ENCODE results near the gene ACSL4. TPM values are rescaled to one million over a fixed set of nuclear protein-coding genes. Genes with fewer than 3 reads are reported as not detected.

The ACSL4 gene
- total and polyA plus RNA-seq, 9 of the 15 experiments (the other 6 are each of a cell fraction or from before 2014, with no cell fraction given): 9.8 to 35.1 (median 25.5) TPM

DNA sequence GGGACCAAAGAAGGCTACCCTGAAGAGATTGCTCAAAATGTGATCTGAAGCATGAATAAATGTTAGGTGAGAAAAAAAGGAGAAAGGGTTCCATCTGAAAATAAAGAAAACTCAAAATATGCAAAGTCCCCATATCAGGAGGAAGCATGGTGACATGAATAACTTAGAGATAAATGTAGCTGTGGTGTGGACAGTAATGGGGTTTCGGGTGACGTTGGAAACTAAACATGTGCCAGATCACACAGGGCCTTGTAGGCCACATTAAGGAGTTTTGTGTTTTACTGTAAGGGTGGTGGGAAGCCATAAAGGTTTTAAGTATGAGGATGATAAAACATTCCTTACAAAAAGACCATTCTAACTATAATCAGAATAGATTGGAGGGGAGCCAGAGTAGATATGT is 40.3 kb upstream of the ACSL4 start (continued):
- TF ChIP-seq, protein P1, sequence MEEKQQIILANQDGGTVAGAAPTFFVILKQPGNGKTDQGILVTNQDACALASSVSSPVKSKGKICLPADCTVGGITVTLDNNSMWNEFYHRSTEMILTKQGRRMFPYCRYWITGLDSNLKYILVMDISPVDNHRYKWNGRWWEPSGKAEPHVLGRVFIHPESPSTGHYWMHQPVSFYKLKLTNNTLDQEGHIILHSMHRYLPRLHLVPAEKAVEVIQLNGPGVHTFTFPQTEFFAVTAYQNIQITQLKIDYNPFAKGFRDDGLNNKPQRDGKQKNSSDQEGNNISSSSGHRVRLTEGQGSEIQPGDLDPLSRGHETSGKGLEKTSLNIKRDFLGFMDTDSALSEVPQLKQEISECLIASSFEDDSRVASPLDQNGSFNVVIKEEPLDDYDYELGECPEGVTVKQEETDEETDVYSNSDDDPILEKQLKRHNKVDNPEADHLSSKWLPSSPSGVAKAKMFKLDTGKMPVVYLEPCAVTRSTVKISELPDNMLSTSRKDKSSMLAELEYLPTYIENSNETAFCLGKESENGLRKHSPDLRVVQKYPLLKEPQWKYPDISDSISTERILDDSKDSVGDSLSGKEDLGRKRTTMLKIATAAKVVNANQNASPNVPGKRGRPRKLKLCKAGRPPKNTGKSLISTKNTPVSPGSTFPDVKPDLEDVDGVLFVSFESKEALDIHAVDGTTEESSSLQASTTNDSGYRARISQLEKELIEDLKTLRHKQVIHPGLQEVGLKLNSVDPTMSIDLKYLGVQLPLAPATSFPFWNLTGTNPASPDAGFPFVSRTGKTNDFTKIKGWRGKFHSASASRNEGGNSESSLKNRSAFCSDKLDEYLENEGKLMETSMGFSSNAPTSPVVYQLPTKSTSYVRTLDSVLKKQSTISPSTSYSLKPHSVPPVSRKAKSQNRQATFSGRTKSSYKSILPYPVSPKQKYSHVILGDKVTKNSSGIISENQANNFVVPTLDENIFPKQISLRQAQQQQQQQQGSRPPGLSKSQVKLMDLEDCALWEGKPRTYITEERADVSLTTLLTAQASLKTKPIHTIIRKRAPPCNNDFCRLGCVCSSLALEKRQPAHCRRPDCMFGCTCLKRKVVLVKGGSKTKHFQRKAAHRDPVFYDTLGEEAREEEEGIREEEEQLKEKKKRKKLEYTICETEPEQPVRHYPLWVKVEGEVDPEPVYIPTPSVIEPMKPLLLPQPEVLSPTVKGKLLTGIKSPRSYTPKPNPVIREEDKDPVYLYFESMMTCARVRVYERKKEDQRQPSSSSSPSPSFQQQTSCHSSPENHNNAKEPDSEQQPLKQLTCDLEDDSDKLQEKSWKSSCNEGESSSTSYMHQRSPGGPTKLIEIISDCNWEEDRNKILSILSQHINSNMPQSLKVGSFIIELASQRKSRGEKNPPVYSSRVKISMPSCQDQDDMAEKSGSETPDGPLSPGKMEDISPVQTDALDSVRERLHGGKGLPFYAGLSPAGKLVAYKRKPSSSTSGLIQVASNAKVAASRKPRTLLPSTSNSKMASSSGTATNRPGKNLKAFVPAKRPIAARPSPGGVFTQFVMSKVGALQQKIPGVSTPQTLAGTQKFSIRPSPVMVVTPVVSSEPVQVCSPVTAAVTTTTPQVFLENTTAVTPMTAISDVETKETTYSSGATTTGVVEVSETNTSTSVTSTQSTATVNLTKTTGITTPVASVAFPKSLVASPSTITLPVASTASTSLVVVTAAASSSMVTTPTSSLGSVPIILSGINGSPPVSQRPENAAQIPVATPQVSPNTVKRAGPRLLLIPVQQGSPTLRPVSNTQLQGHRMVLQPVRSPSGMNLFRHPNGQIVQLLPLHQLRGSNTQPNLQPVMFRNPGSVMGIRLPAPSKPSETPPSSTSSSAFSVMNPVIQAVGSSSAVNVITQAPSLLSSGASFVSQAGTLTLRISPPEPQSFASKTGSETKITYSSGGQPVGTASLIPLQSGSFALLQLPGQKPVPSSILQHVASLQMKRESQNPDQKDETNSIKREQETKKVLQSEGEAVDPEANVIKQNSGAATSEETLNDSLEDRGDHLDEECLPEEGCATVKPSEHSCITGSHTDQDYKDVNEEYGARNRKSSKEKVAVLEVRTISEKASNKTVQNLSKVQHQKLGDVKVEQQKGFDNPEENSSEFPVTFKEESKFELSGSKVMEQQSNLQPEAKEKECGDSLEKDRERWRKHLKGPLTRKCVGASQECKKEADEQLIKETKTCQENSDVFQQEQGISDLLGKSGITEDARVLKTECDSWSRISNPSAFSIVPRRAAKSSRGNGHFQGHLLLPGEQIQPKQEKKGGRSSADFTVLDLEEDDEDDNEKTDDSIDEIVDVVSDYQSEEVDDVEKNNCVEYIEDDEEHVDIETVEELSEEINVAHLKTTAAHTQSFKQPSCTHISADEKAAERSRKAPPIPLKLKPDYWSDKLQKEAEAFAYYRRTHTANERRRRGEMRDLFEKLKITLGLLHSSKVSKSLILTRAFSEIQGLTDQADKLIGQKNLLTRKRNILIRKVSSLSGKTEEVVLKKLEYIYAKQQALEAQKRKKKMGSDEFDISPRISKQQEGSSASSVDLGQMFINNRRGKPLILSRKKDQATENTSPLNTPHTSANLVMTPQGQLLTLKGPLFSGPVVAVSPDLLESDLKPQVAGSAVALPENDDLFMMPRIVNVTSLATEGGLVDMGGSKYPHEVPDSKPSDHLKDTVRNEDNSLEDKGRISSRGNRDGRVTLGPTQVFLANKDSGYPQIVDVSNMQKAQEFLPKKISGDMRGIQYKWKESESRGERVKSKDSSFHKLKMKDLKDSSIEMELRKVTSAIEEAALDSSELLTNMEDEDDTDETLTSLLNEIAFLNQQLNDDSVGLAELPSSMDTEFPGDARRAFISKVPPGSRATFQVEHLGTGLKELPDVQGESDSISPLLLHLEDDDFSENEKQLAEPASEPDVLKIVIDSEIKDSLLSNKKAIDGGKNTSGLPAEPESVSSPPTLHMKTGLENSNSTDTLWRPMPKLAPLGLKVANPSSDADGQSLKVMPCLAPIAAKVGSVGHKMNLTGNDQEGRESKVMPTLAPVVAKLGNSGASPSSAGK (IDR thresholded peaks at IDR 0.05): peak; percentile 36
- no peak for TF ChIP-seq HIVEP1 (CRISPR knock-in tag; IDR thresholded peaks at IDR 0.05)
- TF ChIP-seq ZFX (CRISPR knock-in tag; IDR thresholded peaks at IDR 0.05): peak; percentile 36; the same call in 1 of the 2 replicates
- TF ChIP-seq, protein P2, sequence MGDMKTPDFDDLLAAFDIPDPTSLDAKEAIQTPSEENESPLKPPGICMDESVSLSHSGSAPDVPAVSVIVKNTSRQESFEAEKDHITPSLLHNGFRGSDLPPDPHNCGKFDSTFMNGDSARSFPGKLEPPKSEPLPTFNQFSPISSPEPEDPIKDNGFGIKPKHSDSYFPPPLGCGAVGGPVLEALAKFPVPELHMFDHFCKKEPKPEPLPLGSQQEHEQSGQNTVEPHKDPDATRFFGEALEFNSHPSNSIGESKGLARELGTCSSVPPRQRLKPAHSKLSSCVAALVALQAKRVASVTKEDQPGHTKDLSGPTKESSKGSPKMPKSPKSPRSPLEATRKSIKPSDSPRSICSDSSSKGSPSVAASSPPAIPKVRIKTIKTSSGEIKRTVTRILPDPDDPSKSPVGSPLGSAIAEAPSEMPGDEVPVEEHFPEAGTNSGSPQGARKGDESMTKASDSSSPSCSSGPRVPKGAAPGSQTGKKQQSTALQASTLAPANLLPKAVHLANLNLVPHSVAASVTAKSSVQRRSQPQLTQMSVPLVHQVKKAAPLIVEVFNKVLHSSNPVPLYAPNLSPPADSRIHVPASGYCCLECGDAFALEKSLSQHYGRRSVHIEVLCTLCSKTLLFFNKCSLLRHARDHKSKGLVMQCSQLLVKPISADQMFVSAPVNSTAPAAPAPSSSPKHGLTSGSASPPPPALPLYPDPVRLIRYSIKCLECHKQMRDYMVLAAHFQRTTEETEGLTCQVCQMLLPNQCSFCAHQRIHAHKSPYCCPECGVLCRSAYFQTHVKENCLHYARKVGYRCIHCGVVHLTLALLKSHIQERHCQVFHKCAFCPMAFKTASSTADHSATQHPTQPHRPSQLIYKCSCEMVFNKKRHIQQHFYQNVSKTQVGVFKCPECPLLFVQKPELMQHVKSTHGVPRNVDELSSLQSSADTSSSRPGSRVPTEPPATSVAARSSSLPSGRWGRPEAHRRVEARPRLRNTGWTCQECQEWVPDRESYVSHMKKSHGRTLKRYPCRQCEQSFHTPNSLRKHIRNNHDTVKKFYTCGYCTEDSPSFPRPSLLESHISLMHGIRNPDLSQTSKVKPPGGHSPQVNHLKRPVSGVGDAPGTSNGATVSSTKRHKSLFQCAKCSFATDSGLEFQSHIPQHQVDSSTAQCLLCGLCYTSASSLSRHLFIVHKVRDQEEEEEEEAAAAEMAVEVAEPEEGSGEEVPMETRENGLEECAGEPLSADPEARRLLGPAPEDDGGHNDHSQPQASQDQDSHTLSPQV (IDR thresholded peaks at IDR 0.05): 0 out of 2 replicates have a peak, but pooled peaks have one; percentile 18
